ENCODE data around the gene SHISA6. TPM values are rescaled to one million over a fixed set of nuclear protein-coding genes. Genes with fewer than 3 reads are reported as not detected.

Gene SHISA6
- total and polyA plus RNA-seq, 2 donors (not counting 1 experiment from before 2014, with no cell fraction given) = not detected

DNA sequence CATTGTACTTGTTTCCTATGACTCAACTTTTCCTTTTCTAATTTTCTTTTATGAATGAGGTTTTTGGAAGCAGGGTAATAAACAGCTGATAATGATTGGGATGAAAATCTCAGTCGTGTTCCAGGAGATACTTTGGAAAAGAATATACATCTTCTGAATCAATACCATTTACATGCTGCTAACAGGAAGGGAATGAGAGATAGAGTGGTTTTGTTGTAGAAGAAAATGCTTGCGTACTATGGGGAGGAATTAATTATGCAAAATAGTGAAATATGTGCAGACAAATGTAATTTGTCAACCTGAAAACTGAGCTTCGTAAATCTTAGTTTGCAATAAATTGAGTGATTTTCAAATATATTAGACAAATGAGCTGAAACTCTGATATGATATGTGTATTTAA lies 24.0 kb upstream of the SHISA6 start:
- Histone ChIP-seq H3K27ac (ENCODE audit: low read length in 2 of 2) (no peak overlapping the region), H3K4me2 (replicated peaks; ENCODE audit: low read depth, low read length, poor library complexity, severe bottlenecking) (no peak overlapping the region), H3K36me3 (replicated peaks in 1 of 2; ENCODE audit: control extremely low read depth in 1 of 2, control insufficient read depth in 1 of 2, extremely low read depth in 1 of 2, insufficient read depth in 2 of 2, low read length in 1 of 2) (no peaks in the 10 kb centered on the region), H3K9me3 (ENCODE audit: control extremely low read depth in 1 of 3, control insufficient read depth in 2 of 3, insufficient read depth in 1 of 3, low read length in 2 of 3) (no peaks in the 10 kb centered on the region), H3K4me3 (ENCODE audit: control extremely low read depth in 1 of 5, extremely low read depth in 1 of 5, insufficient read depth in 1 of 5, low read depth in 2 of 5, low read length in 4 of 5) (no peak overlapping the region), H3K27me3 (replicated peaks in 1 of 4; ENCODE audit: control extremely low read depth in 1 of 4, control insufficient read depth in 3 of 4, insufficient read depth in 4 of 4, low read length in 3 of 4) (no peaks in the 10 kb centered on the region), H3K4me1 (ENCODE audit: control insufficient read depth in 2 of 2, insufficient read depth in 2 of 2, low read length in 2 of 2) (no peaks in the 10 kb centered on the region), H3K9ac (ENCODE audit: low read length) (no peak overlapping the region), H3K79me2 (ENCODE audit: control insufficient read depth, insufficient read depth, low read length) (no peaks in the 10 kb centered on the region), H4K20me1 (ENCODE audit: control insufficient read depth, insufficient read depth, low read length, poor library complexity, severe bottlenecking) (no peaks in the 10 kb centered on the region), H2AFZ (ENCODE audit: insufficient read depth, low read depth, low read length, poor library complexity, severe bottlenecking) (no peak overlapping the region)
- Mint-ChIP-seq H3K4me3 (no peak overlapping the region), H3K27me3 (no peaks in the 10 kb centered on the region), H3K27ac (no peak overlapping the region), H3K4me1 (no peaks in the 10 kb centered on the region), H3K9me3 (ENCODE audit: insufficient read depth) (no peaks in the 10 kb centered on the region)
- ChIA-PET POLR2A (no interaction called here), CTCF (no interaction called here)
- no peak for TF ChIP-seq EZH2 (IDR thresholded peaks at IDR 0.05; ENCODE audit: borderline replicate concordance, insufficient read depth, low read depth, low read length, poor library complexity, severe bottlenecking)
- TF ChIP-seq, protein P1, sequence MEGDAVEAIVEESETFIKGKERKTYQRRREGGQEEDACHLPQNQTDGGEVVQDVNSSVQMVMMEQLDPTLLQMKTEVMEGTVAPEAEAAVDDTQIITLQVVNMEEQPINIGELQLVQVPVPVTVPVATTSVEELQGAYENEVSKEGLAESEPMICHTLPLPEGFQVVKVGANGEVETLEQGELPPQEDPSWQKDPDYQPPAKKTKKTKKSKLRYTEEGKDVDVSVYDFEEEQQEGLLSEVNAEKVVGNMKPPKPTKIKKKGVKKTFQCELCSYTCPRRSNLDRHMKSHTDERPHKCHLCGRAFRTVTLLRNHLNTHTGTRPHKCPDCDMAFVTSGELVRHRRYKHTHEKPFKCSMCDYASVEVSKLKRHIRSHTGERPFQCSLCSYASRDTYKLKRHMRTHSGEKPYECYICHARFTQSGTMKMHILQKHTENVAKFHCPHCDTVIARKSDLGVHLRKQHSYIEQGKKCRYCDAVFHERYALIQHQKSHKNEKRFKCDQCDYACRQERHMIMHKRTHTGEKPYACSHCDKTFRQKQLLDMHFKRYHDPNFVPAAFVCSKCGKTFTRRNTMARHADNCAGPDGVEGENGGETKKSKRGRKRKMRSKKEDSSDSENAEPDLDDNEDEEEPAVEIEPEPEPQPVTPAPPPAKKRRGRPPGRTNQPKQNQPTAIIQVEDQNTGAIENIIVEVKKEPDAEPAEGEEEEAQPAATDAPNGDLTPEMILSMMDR (IDR thresholded peaks at IDR 0.05) = no peak
- intact Hi-C loops (cut with micrococcal nuclease) = no loop called here
- ATAC-seq (ENCODE audit: low read depth) = no peak
- WGBS (ENCODE audit: insufficient coverage) = no CpG with 5 or more reads among the region's 3 CpGs
- no peak for DNase-seq

DNA sequence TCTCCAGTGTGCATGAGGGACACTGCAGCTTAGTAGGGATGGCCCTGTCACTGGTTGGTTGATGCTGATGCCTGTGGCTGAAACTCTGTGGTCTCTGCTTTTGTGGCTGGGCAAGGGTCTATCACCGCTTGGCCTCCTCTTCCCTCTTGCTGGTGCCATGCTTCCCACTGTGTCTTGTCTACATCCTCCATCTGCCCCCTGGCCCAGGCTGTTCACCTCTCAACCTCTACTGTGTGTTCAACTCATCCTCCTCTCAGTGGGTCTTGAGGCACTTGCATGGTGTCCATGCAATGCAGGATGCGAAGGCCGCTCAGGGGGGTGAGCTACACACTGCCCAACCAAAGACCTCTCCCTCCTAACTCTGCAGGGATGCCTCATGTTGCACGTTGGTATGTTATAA lies 19.8 kb upstream of the SHISA6 start:
- H3K27me3 ChIP-seq (replicated peaks in 1 of 4; ENCODE audit: control extremely low read depth in 1 of 4, control insufficient read depth in 3 of 4, insufficient read depth in 4 of 4, low read length in 3 of 4) = no peaks in the 10 kb centered on the region
- no peak overlapping the region for H3K4me2 ChIP-seq (replicated peaks; ENCODE audit: low read depth, low read length, poor library complexity, severe bottlenecking)
- ChIA-PET CTCF (no interaction called here), POLR2A (no interaction called here)
- 100% methylated on average over 1 of the region's 4 CpGs for WGBS (ENCODE audit: insufficient coverage)
- no peak overlapping the region for H3K4me3 Mint-ChIP-seq
- H3K36me3 ChIP-seq (replicated peaks in 1 of 2; ENCODE audit: control extremely low read depth in 1 of 2, control insufficient read depth in 1 of 2, extremely low read depth in 1 of 2, insufficient read depth in 2 of 2, low read length in 1 of 2) = no peaks in the 10 kb centered on the region
- H3K27ac ChIP-seq (ENCODE audit: low read length in 2 of 2) = no peak overlapping the region
- TF ChIP-seq, protein P1 (IDR thresholded peaks at IDR 0.05) = no peak
- no peak for TF ChIP-seq EZH2 (IDR thresholded peaks at IDR 0.05; ENCODE audit: borderline replicate concordance, insufficient read depth, low read depth, low read length, poor library complexity, severe bottlenecking)
- no peak overlapping the region for H3K27ac Mint-ChIP-seq
- no peaks in the 10 kb centered on the region for H3K4me1 Mint-ChIP-seq
- peaks cover 0 to 3% (median 0%) of the 10 kb centered on the region in 3 donors for H3K9me3 ChIP-seq (ENCODE audit: control extremely low read depth in 1 of 3, control insufficient read depth in 2 of 3, insufficient read depth in 1 of 3, low read length in 2 of 3)
- no peak overlapping the region for H3K9ac ChIP-seq (ENCODE audit: low read length)
- no peak for DNase-seq
- intact Hi-C loops (cut with micrococcal nuclease) = no loop called here
- H2AFZ ChIP-seq (ENCODE audit: insufficient read depth, low read depth, low read length, poor library complexity, severe bottlenecking) = no peak overlapping the region
- H3K4me1 ChIP-seq (ENCODE audit: control insufficient read depth in 2 of 2, insufficient read depth in 2 of 2, low read length in 2 of 2) = no peaks in the 10 kb centered on the region
- H3K4me3 ChIP-seq (ENCODE audit: control extremely low read depth in 1 of 5, extremely low read depth in 1 of 5, insufficient read depth in 1 of 5, low read depth in 2 of 5, low read length in 4 of 5) = no peak overlapping the region
- H4K20me1 ChIP-seq (ENCODE audit: control insufficient read depth, insufficient read depth, low read length, poor library complexity, severe bottlenecking) = no peaks in the 10 kb centered on the region
- H3K9me3 Mint-ChIP-seq (ENCODE audit: insufficient read depth) = peaks cover 3% of the 10 kb centered on the region
- no peaks in the 10 kb centered on the region for H3K79me2 ChIP-seq (ENCODE audit: control insufficient read depth, insufficient read depth, low read length)
- no peaks in the 10 kb centered on the region for H3K27me3 Mint-ChIP-seq
- ATAC-seq (ENCODE audit: low read depth) = no peak

Data from B cell (primary cell).